SK-N-SH treated with all-trans-retinoic acid at 6 μM for 48 hours (cell line): ENCODE results near the gene REV3L.

Experiments
- ARNTL ChIP-seq: fragments of 450-650 bp; formaldehyde crosslinking; IDR thresholded peaks from 2 replicates; pipeline ENCODE4 v1.5.0; 2020; ENCODE audit warnings: low read depth, mild to moderate bottlenecking, moderate library complexity, borderline replicate concordance
- CREB5 ChIP-seq: fragments of 250-450 bp; sonication (Bioruptor Pico); IDR thresholded peaks from 2 replicates; pipeline ENCODE4 v1.5.1; 2020; ENCODE audit warnings: low read depth, mild to moderate bottlenecking, moderate library complexity
- PPARA ChIP-seq: fragments of 250-450 bp; sonication (Bioruptor Pico); IDR thresholded peaks from 2 replicates; pipeline ENCODE4 v1.5.0; 2020; ENCODE audit warnings: mild to moderate bottlenecking, borderline replicate concordance
- ZC3H10 ChIP-seq: fragments of 250-450 bp; sonication (Bioruptor Pico); IDR thresholded peaks from 2 replicates; pipeline ENCODE4 v1.5.1; 2021; ENCODE audit warnings: mild to moderate bottlenecking, moderate library complexity
- ZNF565 ChIP-seq: fragments of 450-650 bp; formaldehyde crosslinking; conservative IDR thresholded peaks from 2 replicates; pipeline ENCODE4 v1.5.0; 2020; ENCODE audit warnings: low read depth, mild to moderate bottlenecking, moderate library complexity

- TF ChIP-seq ZC3H10 (CRISPR knock-in tag) (no peak), ARNTL (CRISPR knock-in tag) (no peak), PPARA (CRISPR knock-in tag) (no peak), CREB5 (no peak), ZNF565 (CRISPR knock-in tag) (no peak)
Observed at GRCh38 chr6:111464184-111464583, 18.8 kb downstream of the REV3L start.
